ENCODE data around the gene DDX49.
"Not testable (repeated sequence)": the region's sequence is repeated elsewhere in the genome, so short reads cannot be mapped to it uniquely, and the experiment has no call there.

The DDX49 gene

DNA sequence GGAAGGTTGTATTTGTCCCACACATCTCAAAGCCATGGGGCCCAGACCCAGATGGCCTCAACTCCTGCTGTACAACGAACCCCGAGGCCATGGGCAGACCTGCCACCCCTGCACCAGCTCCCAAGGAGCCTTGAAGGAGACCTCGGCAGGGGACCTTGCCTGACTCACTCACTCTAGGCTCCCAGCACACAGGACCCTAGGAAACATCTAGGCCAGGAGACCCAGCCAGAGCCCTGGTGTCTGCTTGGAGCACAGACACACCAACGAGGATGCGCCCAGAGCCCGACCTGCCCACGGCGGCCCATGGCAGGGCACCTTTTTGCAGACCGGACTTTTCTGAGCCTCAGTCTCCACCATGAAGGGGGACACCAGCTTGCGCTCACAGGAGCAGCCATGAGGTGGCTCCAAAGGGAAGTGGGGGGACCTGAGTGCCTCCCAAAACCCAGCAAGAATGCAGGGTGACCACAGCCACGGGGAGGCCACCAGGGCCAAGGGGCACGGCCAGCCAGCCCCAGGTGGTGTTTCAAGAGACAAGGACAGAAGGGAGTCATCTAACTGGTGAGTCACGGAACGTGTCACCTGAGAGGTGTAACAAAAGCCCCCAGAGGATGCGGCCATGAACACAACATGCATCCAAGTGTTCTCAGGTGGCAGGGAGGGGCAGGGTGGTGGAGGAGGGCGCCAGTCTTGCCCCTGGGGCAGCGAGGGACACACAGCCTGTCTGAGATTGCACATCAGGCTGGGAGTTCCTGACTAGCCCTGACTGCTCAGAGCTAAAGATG is 18.6 kb upstream of the DDX49 start:
- no CpG with 5 or more reads among the region's 17 CpGs for WGBS, 2 donors (ENCODE audit: extremely low coverage in 2 of 2, insufficient read length in 2 of 2, insufficient replicate concordance in 1 of 2)
- no peak overlapping the region for H2BK120ac ChIP-seq (ENCODE audit: low read depth, low read length)
- H3K4me2 ChIP-seq (ENCODE audit: insufficient read depth, low read length, poor library complexity, severe bottlenecking), result no peak overlapping the region
- peaks cover 0 to 14% of the 10 kb centered on the region in 2 donors for H3K4me1 ChIP-seq (ENCODE audit: control insufficient read depth in 2 of 2, insufficient read depth in 1 of 2, low read depth in 1 of 2, low read length in 2 of 2)
- H2BK15ac ChIP-seq (ENCODE audit: low read length), result no peak overlapping the region
- H3K79me1 ChIP-seq (ENCODE audit: low read depth, low read length), result peaks cover 4% of the 10 kb centered on the region
- no peak for DNase-seq (ENCODE audit: low spot score)
- H2BK12ac ChIP-seq (ENCODE audit: low read length), result peak overlapping the region; percentile 16
- H3K23ac ChIP-seq (ENCODE audit: low read depth, low read length, poor library complexity), result peak overlapping the region; percentile 80
- peak overlapping the region; percentile 60 for H2BK5ac ChIP-seq (ENCODE audit: low read length)
- H3K27me3 ChIP-seq (ENCODE audit: control insufficient read depth in 3 of 3, insufficient read depth in 3 of 3, low read depth in 1 of 3, low read length in 3 of 3), result peaks cover 0 to 6% (median 0%) of the 10 kb centered on the region in 3 experiments
- H3K36me3 ChIP-seq (replicated peaks in 1 of 2; ENCODE audit: control insufficient read depth in 2 of 2, insufficient read depth in 2 of 2, low read length in 2 of 2), result peaks cover 18 to 59% of the 10 kb centered on the region in 2 donors
- peaks cover 0 to 8% of the 10 kb centered on the region in 2 donors for H3K9me3 ChIP-seq (replicated peaks in 1 of 2; ENCODE audit: control insufficient read depth in 2 of 2, insufficient read depth in 1 of 2, low read depth in 1 of 2, low read length in 2 of 2)
- peak overlapping the region; percentile 23 for H3K4ac ChIP-seq (ENCODE audit: low read length)
- no peak overlapping the region for H3K27ac ChIP-seq (replicated peaks; ENCODE audit: low read length)
- peak overlapping the region in 1 of 2 donors; percentile 8 for H3K4me3 ChIP-seq (ENCODE audit: low read length in 2 of 2)
- no peak overlapping the region for H4K91ac ChIP-seq (ENCODE audit: low read depth, low read length, poor library complexity)
- peak overlapping the region; percentile 56 for H2AK5ac ChIP-seq (ENCODE audit: low read depth, low read length)
- no peak overlapping the region for H3K18ac ChIP-seq (ENCODE audit: low read length)
- H3K14ac ChIP-seq (ENCODE audit: low read length), result no peak overlapping the region
- H4K8ac ChIP-seq (ENCODE audit: low read depth, low read length), result no peak overlapping the region
- peak overlapping the region; percentile 9 for H3K9ac ChIP-seq (ENCODE audit: low read depth, low read length, poor library complexity)
- no peak overlapping the region for H2AFZ ChIP-seq (ENCODE audit: low read length)

- peaks cover 0 to 8% of the 10 kb centered on the region in 2 donors for H3K9me3 ChIP-seq (replicated peaks in 1 of 2; ENCODE audit: control insufficient read depth in 2 of 2, insufficient read depth in 1 of 2, low read depth in 1 of 2, low read length in 2 of 2)
- no peak for DNase-seq (ENCODE audit: low spot score)
- H2AFZ ChIP-seq (ENCODE audit: low read length), result no peak overlapping the region
- no peak overlapping the region for H3K27ac ChIP-seq (replicated peaks; ENCODE audit: low read length)
- no peak overlapping the region for H4K91ac ChIP-seq (ENCODE audit: low read depth, low read length, poor library complexity)
- peaks cover 7% of the 10 kb centered on the region for H3K79me1 ChIP-seq (ENCODE audit: low read depth, low read length)
- H2AK5ac ChIP-seq (ENCODE audit: low read depth, low read length), result no peak overlapping the region
- H3K9ac ChIP-seq (ENCODE audit: low read depth, low read length, poor library complexity), result peak overlapping the region; percentile 9
- WGBS, 2 donors (ENCODE audit: extremely low coverage in 2 of 2, insufficient read length in 2 of 2, insufficient replicate concordance in 1 of 2), result no CpG with 5 or more reads among the region's 7 CpGs
- peaks cover 0 to 13% of the 10 kb centered on the region in 2 donors for H3K4me1 ChIP-seq (ENCODE audit: control insufficient read depth in 2 of 2, insufficient read depth in 1 of 2, low read depth in 1 of 2, low read length in 2 of 2)
- no peak overlapping the region for H3K4me3 ChIP-seq (ENCODE audit: low read length in 2 of 2)
- peaks cover 0 to 4% (median 0%) of the 10 kb centered on the region in 3 experiments for H3K27me3 ChIP-seq (ENCODE audit: control insufficient read depth in 3 of 3, insufficient read depth in 3 of 3, low read depth in 1 of 3, low read length in 3 of 3)
- peak overlapping the region; percentile 80 for H3K23ac ChIP-seq (ENCODE audit: low read depth, low read length, poor library complexity)
- no peak overlapping the region for H3K4ac ChIP-seq (ENCODE audit: low read length)
- H4K8ac ChIP-seq (ENCODE audit: low read depth, low read length), result no peak overlapping the region
- no peak overlapping the region for H2BK15ac ChIP-seq (ENCODE audit: low read length)
- no peak overlapping the region for H3K14ac ChIP-seq (ENCODE audit: low read length)
- no peak overlapping the region for H2BK120ac ChIP-seq (ENCODE audit: low read depth, low read length)
- no peak overlapping the region for H3K18ac ChIP-seq (ENCODE audit: low read length)
- peak overlapping the region; percentile 60 for H2BK5ac ChIP-seq (ENCODE audit: low read length)
- H2BK12ac ChIP-seq (ENCODE audit: low read length), result no peak overlapping the region
- no peak overlapping the region for H3K4me2 ChIP-seq (ENCODE audit: insufficient read depth, low read length, poor library complexity, severe bottlenecking)
- peaks cover 21 to 65% of the 10 kb centered on the region in 2 donors for H3K36me3 ChIP-seq (replicated peaks in 1 of 2; ENCODE audit: control insufficient read depth in 2 of 2, insufficient read depth in 2 of 2, low read length in 2 of 2)
Measured at GRCh38 chr19:18901491-18901890, 18.0 kb upstream of the DDX49 start.

DNA sequence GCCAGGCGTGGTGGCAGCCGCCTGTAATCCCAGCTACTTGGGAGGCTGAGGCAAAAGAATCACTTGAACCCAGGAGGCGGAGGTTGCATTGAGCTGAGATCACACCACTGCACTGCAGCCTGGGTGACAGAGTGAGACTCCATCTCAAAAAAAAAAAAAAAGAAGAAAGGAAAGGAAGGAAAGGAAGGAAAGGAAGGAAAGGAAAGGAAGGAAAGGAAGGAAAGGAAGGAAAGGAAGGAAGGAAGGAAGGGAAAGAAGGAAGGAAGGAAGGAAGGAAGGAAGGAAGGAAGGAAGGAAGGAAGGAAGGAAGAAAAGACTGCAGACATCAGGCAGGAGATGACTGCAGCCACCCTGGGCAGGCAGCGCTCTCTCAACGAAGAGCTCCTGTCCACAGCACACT is 17.0 kb upstream of the DDX49 start:
- not testable (repeated sequence) for H2BK5ac ChIP-seq (ENCODE audit: low read length); H2AFZ ChIP-seq (ENCODE audit: low read length); H3K4me2 ChIP-seq (ENCODE audit: insufficient read depth, low read length, poor library complexity, severe bottlenecking); H4K8ac ChIP-seq (ENCODE audit: low read depth, low read length); H2AK5ac ChIP-seq (ENCODE audit: low read depth, low read length); H2BK12ac ChIP-seq (ENCODE audit: low read length); H3K23ac ChIP-seq (ENCODE audit: low read depth, low read length, poor library complexity); H3K27me3 ChIP-seq (ENCODE audit: control insufficient read depth in 3 of 3, insufficient read depth in 3 of 3, low read depth in 1 of 3, low read length in 3 of 3); H3K9ac ChIP-seq (ENCODE audit: low read depth, low read length, poor library complexity); H3K4me3 ChIP-seq (ENCODE audit: low read length in 2 of 2); H3K4ac ChIP-seq (ENCODE audit: low read length); H3K27ac ChIP-seq (replicated peaks; ENCODE audit: low read length); H3K18ac ChIP-seq (ENCODE audit: low read length); H2BK15ac ChIP-seq (ENCODE audit: low read length); H3K79me1 ChIP-seq (ENCODE audit: low read depth, low read length); H3K14ac ChIP-seq (ENCODE audit: low read length); DNase-seq (ENCODE audit: low spot score); H3K9me3 ChIP-seq (replicated peaks in 1 of 2; ENCODE audit: control insufficient read depth in 2 of 2, insufficient read depth in 1 of 2, low read depth in 1 of 2, low read length in 2 of 2); H2BK120ac ChIP-seq (ENCODE audit: low read depth, low read length); H4K91ac ChIP-seq (ENCODE audit: low read depth, low read length, poor library complexity)
- no CpG with 5 or more reads among the region's 5 CpGs for WGBS, 2 donors (ENCODE audit: extremely low coverage in 2 of 2, insufficient read length in 2 of 2, insufficient replicate concordance in 1 of 2)
- H3K36me3 ChIP-seq (replicated peaks in 1 of 2; ENCODE audit: control insufficient read depth in 2 of 2, insufficient read depth in 2 of 2, low read length in 2 of 2), result peaks cover 28 to 75% of the 10 kb centered on the region in 2 donors
- peaks cover 0 to 11% of the 10 kb centered on the region in 2 donors for H3K4me1 ChIP-seq (ENCODE audit: control insufficient read depth in 2 of 2, insufficient read depth in 1 of 2, low read depth in 1 of 2, low read length in 2 of 2)

DNA sequence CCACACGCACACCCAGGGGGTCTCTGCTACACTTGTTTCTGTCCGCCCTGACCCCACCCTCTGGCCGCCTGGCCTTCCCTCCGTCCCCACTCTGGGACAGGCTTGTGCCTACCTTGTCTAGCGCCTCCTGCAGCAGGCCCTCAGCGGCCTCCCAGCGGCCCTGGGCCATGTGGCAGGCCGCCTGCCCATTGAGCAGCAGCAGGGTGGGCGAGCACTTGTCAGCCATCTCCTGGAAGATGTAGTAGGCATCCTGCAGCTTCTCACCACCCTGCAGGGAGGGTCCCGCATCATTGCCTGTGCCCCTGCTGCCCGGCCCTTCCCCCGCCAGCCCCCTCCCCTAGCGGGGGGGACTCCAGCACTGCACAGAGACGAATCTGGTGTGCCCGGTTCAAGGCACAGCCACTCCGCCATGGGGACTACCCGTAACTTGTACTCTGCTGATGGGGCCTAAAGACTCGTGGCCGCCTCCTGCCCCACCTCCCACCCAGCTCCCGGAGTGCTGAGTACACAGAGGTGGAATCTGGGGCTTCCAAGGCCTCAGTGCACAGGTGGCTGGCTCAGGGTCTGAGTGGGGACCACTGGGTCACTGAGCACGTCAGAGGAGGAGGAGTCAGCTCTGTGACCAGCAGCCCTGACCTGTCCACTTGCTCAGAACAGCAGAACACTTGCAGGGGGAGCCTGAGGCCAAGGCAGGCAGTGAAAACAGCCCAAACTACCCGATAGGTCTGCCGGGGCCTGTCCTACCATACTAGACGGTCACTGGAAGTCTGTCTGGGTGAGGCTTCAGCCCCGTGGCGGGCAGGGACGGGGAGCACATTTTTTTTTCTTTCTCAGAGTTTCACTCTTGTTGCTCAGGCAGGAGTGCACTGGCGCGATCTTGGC is 16.1 kb upstream of the DDX49 start:
- Histone ChIP-seq H3K36me3 (replicated peaks in 1 of 2; ENCODE audit: control insufficient read depth in 2 of 2, insufficient read depth in 2 of 2, low read length in 2 of 2) (peaks cover 33 to 82% of the 10 kb centered on the region in 2 donors), H3K79me1 (ENCODE audit: low read depth, low read length) (peaks cover 7% of the 10 kb centered on the region), H3K4me3 (ENCODE audit: low read length in 2 of 2) (no peak overlapping the region), H3K27ac (replicated peaks; ENCODE audit: low read length) (no peak overlapping the region), H3K9me3 (replicated peaks in 1 of 2; ENCODE audit: control insufficient read depth in 2 of 2, insufficient read depth in 1 of 2, low read depth in 1 of 2, low read length in 2 of 2) (peaks cover 0 to 6% of the 10 kb centered on the region in 2 donors), H2BK12ac (ENCODE audit: low read length) (peak overlapping the region; percentile 22), H2BK120ac (ENCODE audit: low read depth, low read length) (peak overlapping the region; percentile 18), H3K4ac (ENCODE audit: low read length) (no peak overlapping the region), H4K8ac (ENCODE audit: low read depth, low read length) (no peak overlapping the region), H3K4me1 (ENCODE audit: control insufficient read depth in 2 of 2, insufficient read depth in 1 of 2, low read depth in 1 of 2, low read length in 2 of 2) (peaks cover 0 to 6% of the 10 kb centered on the region in 2 donors), H2AFZ (ENCODE audit: low read length) (no peak overlapping the region), H2BK5ac (ENCODE audit: low read length) (no peak overlapping the region), H3K9ac (ENCODE audit: low read depth, low read length, poor library complexity) (peak overlapping the region; percentile 60), H3K14ac (ENCODE audit: low read length) (peak overlapping the region; percentile 38), H3K27me3 (ENCODE audit: control insufficient read depth in 3 of 3, insufficient read depth in 3 of 3, low read depth in 1 of 3, low read length in 3 of 3) (no peaks in the 10 kb centered on the region), H4K91ac (ENCODE audit: low read depth, low read length, poor library complexity) (no peak overlapping the region), H3K18ac (ENCODE audit: low read length) (no peak overlapping the region), H2BK15ac (ENCODE audit: low read length) (no peak overlapping the region), H3K4me2 (ENCODE audit: insufficient read depth, low read length, poor library complexity, severe bottlenecking) (no peak overlapping the region), H3K23ac (ENCODE audit: low read depth, low read length, poor library complexity) (peak overlapping the region; percentile 65), H2AK5ac (ENCODE audit: low read depth, low read length) (no peak overlapping the region)
- no peak for DNase-seq (ENCODE audit: low spot score)
- WGBS, 2 donors (ENCODE audit: extremely low coverage in 2 of 2, insufficient read length in 2 of 2, insufficient replicate concordance in 1 of 2), result no CpG with 5 or more reads among the region's 29 CpGs

Measured in neuronal stem cell (in vitro differentiated cells).